SH-SY5Y (cell line): ENCODE data around the gene S100P.

Experiments
- GATA2 ChIP-seq: IDR thresholded peaks from 2 replicates; pipeline ENCODE4 v1.6.1; 2011; ENCODE audit warnings: mild to moderate bottlenecking, low read depth, low read length
- GATA3 ChIP-seq: IDR thresholded peaks from 2 replicates; pipeline ENCODE4 v1.6.1; 2011; ENCODE audit warnings: low read depth, mild to moderate bottlenecking, low read length, moderate library complexity

S100P gene

DNA sequence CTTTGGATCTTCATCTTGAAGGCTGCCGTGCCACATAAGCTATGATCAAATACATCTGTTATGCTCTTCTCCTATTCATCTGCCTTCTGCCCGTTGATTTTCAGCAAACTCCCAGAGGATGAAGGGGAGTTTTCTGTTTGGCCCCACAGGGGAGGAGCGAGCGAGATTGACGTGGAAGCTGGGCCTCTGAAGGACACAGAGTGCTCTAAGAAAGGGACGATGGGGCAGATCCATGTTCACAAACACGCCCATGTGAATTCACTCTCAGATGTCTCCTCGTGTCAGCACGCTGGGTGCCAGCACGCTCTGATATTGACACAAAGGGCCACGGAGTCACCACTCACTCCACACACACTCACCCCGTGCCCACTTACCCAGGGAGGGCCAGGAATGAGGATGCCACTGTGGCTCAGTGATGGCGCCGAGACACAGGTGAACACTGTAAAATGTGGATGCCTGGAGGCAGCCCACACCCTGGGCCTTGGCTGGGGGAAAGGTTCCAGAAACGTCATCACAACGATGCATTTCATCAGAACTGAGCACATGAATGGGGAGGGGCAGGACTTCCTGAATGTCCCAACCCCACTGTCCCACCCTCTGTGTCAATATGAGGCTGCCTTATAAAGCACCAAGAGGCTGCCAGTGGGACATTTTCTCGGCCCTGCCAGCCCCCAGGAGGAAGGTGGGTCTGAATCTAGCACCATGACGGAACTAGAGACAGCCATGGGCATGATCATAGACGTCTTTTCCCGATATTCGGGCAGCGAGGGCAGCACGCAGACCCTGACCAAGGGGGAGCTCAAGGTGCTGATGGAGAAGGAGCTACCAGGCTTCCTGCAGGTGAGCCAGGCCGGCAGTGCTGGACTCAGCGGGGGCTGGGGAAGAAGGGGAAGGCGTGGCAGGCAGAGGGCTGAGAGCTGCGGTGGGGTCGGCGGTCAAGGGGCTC is at the start of gene S100P:
S100P (plus strand) TSS at position 648 of the 946 bp plus-strand sequence; CDS start at position 703, 55 bp downstream.
- TF ChIP-seq GATA3 (no peak), GATA2 (no peak)

DNA sequence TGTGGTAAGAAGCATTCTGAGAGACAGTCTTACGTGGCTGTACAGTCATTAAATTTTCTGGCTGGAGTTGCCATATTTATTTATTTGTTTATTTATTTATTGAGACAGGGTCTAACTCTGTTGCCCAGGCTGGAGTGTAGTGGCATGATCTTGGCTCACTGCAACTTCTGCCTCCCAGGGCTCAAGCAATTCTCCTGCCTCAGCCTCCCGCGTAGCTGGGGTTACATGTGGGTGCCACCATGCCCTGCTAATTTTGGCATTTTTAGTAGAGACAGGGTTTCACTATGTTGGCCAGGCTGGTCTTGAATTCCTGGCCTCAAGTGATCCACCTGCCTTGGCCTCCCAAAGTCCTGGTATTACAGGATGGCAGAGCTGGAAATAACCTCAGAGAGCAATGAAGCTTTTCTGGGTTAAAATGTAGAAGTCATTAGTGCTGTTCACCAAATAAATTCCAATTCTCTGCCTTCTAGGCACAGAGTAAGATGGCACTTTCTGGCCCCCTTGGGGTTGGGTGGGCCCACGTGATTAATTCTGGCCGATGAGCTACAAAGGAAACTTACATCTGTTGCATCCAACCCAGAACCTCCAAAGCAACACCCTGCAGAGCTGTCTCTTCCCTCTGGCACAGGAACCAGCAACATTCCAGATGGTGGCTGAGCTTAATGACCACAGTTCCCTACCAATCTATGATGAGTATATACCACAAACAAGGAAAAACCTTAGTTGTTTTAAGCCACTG is 48.7 kb upstream of the S100P start:
- TF ChIP-seq GATA3 (no peak), GATA2 (no peak)

DNA sequence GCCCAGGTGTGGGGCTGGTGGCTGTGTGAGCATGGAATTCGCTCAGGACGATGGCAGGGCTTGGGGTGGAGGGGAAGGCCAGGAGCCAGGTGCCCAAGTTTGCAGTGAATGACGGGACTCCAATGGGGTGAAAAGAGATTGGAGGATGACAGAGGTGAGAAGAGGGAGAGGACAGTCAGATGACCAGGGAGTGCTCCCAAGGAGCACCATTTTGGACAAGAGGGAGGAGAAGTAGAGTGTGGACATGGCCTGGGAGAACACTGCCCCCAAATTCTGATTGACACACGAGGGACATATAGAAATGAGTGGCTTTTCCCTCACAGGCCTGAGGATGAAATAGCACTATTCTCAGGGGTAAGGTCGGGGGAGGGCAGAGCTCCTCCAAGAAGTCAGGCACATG is 46.5 kb upstream of the S100P start:
- TF ChIP-seq GATA3 (no peak), GATA2 (no peak)

DNA sequence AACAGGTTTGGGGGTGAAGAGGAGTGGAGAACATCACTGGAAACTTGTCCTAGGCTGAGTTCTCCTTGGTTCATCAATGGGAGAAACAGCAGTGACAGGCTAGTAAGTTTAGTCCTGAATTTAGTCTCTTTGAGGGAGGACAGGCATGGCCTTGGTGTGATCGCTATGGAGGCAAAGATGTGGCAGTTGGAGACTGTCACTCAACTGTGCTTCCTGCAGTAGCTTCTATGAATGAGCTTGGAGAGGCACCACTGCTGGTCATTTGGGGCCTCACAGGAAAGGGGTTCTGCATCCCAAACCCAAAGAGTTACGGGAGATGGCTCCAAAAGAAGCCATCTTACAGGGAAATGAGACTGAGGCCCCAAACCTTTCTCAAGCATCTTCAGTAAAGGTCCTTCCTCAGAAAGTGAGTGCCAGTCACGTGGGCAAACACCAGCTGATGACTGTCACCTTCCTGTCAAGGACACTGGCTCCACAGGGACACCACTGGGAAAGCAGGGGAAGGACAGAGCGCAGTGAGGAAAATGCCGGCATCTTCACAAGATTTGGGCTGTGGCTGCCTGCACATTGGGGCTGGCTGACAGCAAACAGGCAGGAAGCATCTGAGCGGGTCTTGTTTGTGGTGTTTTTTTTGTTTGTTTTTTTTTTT is 46.0 kb upstream of the S100P start:
- no peak for TF ChIP-seq GATA3
- no peak for TF ChIP-seq GATA2

DNA sequence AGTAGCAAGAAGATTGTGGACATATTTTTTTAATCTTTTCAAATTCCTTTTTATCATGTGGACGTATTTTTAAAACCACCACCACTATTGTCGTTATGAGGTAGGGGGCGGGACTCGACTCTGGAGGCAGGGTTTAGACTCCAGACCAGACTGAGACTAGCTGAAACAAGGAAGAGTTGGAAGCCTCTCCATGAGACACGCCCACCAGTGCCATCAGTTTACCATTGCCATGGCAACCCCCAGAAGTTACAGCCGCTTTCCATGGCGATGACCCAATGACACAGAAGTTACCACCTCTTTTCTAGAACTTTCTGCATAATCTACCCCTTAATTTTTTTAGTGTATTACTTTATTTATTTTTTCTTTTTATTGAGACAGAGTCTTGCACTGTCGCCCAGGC is 44.5 kb upstream of the S100P start:
- TF ChIP-seq GATA3 (no peak), GATA2 (no peak)

DNA sequence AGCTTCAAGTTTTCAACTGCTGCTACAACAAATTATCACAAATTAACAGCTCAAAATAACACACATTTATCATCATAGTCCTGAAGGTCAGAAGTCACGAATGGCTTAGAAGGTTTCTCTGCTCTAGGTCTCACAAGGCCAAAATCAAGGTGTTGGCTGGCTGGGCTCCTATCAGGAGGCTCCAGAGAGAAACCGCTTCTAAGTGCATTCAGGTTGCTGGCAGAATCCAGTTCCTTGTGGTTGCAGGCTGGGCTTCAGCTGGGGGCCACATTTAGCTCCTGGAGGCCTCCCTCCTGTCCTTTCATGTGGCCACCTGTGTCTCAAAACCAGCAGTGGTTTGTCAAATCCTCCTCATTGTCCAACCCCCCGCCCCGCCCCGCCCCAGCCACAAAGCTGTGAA is 37.8 kb upstream of the S100P start:
- no peak for TF ChIP-seq GATA2
- no peak for TF ChIP-seq GATA3

DNA sequence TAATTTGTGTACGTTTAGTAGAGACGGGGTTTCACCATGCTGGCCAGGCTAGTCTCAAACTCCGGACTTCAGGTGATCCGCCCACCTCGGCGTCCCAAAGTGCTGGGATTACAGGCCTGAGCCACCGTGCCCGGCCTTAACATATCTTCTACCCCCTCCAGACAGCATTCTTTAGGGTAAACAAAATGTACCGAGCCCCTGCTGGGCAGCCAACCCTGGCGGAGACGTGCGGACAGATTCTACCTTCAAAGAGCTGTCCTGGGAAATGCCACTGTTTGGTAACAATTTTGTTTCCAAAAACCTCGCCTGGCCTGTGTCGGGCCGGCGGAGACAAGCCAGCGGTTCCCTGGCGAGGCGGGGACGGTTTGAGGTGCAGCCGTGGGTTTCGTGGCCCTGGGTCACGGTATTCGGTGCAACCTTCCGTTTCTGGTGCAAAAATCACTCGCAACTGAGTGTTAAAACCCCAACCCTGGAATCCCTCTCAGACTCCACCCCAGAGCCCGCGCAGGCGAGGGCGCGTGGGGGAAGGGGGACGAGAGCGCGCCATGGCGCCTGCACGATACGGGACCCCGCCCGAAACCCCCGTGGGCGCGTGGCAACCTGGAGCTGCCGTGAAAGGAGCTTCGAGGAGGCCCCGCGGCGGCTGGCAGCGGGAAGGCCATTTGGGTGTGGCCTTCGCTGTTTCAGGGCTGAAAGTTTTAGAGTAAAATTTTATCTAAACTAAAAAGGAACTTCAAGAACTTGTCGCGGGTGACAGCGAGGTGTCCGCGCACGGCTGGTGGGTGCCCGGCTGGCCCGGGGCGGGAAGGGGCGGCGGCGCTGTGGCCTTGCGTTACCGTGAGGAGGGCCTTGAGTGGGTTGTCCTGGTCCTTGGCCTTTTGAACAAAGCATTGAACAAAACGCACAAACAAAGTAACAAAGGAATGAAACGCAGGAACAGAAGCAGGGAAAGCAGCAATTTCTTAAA is 36.2 kb upstream of the S100P start:
- no peak for TF ChIP-seq GATA3

DNA sequence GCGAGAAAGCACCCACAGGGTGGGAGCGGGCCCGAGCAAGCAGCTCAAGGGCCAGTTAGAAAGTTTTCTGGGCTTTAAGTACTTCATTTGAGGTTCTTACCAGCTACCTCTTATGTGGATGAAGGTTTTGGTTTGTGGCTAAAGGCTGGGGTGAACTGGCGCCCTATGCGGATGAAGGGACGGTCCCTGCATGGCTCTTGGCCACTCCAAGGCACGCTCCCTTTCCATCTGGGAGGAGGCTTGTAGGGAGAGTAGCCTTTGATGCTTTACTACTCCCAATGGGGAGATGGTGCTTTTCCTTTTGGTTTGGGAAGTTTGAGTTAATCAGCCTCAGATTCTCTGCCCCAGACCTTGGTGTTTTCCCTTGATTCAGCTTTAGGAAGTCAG is 35.5 kb upstream of the S100P start:
- no peak for TF ChIP-seq GATA2
- TF ChIP-seq GATA3: no peak

DNA sequence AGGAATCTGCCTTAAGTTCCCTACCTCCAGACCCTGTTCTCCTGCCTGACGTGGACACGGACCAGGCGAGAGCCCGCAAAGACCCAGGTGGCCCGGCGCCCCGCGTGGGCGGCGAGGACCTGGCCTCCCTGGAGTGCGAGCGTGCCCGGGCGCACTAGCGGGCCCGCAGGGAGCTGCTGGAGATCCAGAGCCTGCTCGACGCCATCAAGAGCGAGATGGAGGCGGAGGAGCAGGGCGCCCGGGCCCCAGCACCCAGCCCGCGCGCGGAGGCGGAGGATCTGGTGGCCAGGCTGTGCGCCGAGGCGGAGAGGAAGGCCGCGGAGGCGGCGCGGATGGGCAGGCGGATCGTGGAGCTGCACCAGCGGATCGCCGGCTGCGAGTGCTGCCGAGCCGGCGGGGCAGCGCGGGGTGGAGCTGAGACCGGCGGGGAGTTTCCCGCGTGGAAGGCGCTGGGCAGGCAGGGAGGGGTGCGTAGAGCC is 35.0 kb upstream of the S100P start:
- no peak for TF ChIP-seq GATA2
- TF ChIP-seq GATA3: no peak

DNA sequence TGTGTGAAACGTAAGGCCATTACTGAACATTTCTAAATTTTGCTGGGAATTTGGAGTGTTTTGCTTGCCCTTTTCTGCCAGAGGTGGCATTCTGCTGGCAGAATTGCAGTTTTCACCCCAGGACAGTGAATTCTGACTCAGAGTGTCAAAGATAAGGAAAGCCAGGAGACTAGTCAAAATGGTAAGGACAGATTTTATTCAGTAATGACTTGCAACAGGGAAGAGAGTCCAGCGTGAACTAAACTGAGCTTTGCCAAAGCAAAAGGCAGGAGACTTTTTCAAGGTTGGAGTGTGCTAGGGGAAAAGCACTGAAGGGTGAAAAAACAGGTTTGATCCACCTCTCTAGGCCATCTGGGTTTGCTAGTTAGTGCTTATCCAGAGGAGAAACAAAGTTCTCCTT is 33.8 kb upstream of the S100P start:
- TF ChIP-seq GATA3: no peak
- no peak for TF ChIP-seq GATA2

DNA sequence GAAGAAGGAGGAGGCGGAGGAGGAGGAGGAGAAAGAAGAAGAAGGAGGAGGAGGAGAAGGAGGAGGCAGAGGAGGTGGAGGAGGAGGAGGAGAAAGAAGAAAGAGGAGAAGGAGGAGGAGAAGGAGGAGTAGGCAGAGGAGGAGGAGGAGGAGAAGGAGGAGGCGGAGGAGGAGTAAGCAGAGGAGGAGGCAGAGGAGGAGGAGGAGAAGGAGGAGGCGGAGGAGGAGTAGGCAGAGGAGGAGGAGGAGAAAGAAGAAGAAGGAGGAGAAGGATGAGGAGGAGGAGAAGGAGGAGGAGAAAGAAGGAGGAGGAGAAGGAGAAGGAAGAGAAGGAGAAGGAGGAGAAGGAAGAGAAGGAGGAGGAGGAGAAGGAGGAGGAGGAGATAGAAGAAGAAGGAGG is 33.2 kb upstream of the S100P start:
- TF ChIP-seq GATA3: no peak
- TF ChIP-seq GATA2: no peak

DNA sequence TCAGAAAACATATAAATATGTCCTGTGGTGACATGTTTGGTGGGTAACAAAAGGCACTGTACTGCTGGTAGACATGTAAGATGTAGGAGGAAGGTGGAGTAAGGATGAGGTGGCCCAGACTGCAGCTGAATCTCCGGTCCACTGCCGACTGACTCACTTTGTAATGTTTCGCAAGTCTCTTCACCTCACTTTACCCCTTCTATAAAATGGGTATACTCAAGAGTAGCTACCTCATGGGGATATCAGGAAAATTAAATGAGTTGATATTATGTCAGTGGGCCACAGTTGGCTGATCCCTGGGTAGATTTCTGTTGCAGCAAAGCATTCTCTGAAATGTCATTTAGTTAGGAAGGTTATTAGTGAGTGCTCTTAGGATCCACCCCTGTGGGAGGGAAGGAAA is 31.1 kb upstream of the S100P start:
- TF ChIP-seq GATA3 (no peak), GATA2 (no peak)
